ENCODE data around the gene C10orf71. TPM values are rescaled to one million over a fixed set of nuclear protein-coding genes. Genes with fewer than 3 reads are reported as not detected.

C10orf71 gene
- total and polyA plus RNA-seq, 11 donors, result 6.6 to 228 (median 112) TPM

- H3K9me3 ChIP-seq, result peaks cover 0 to 4% (median 0%) of the 10 kb centered on the region in 12 donors
Measured at GRCh38 chr10:49362596-49363260, 63.8 kb downstream of the C10orf71 start.

GRCh38 chr10:49363309-49364031 is 64.5 kb downstream of the C10orf71 start:
- Histone ChIP-seq H3K27ac (no peak overlapping the region), H3K36me3 (no peaks in the 10 kb centered on the region), H3K4me1 (peaks cover 0 to 29% (median 16%) of the 10 kb centered on the region in 12 donors), H3K9me3 (no peaks in the 10 kb centered on the region), H3K27me3 (no peaks in the 10 kb centered on the region), H3K4me3 (no peak overlapping the region)
- WGBS, 4 donors, result 86 to 93% (median 91%) methylated on average over 8 of the region's 8 CpGs
- DNase-seq, result no peak
- intact Hi-C loops (cut with DNase I), result loop anchor here in 3 of 10 donors (10.0 kb wide), 2 partner anchors 139 to 379 kb away; no protein-coding TSS in a partner anchor
- TF ChIP-seq CTCF (IDR thresholded peaks at IDR 0.05) (no peak), POLR2A (IDR thresholded peaks at IDR 0.05) (no peak)
- no peak for ATAC-seq

More at GRCh38 chr10:49362596-49363260, 63.8 kb downstream of the C10orf71 start:
- 90 to 98% (median 94%) methylated on average over 8 to 10 of the region's 10 CpGs for WGBS, 4 donors
- H3K27me3 ChIP-seq, result no peaks in the 10 kb centered on the region
- ATAC-seq (no peak), DNase-seq (no peak)
- TF ChIP-seq POLR2A (IDR thresholded peaks at IDR 0.05) (no peak), CTCF (IDR thresholded peaks at IDR 0.05) (no peak)
- no peaks in the 10 kb centered on the region for H3K36me3 ChIP-seq
- no peak overlapping the region for H3K4me3 ChIP-seq
- intact Hi-C loops (cut with DNase I), result loop anchor here in 3 of 10 donors (10.0 kb wide), 2 partner anchors 138 to 378 kb away; no protein-coding TSS in a partner anchor
- H3K4me1 ChIP-seq, result peaks cover 0 to 29% (median 16%) of the 10 kb centered on the region in 12 donors
- no peak overlapping the region for H3K27ac ChIP-seq

GRCh38 chr10:49364051-49364450 is 65.1 kb downstream of the C10orf71 start:
- no peak overlapping the region for H3K4me3 ChIP-seq
- WGBS, 4 donors, result 86 to 93% (median 89%) methylated on average over 5 of the region's 5 CpGs
- H3K27ac ChIP-seq, result no peak overlapping the region
- H3K9me3 ChIP-seq, result no peaks in the 10 kb centered on the region
- no peaks in the 10 kb centered on the region for H3K27me3 ChIP-seq
- no peak for TF ChIP-seq POLR2A (IDR thresholded peaks at IDR 0.05)
- no peak for TF ChIP-seq CTCF (IDR thresholded peaks at IDR 0.05)
- peaks cover 0 to 29% (median 16%) of the 10 kb centered on the region in 12 donors for H3K4me1 ChIP-seq
- DNase-seq, result no peak
- no peaks in the 10 kb centered on the region for H3K36me3 ChIP-seq
- intact Hi-C loops (cut with DNase I), result loop anchor here in 3 of 10 donors (10.0 kb wide), 2 partner anchors 139 to 379 kb away; no protein-coding TSS in a partner anchor
- ATAC-seq, result no peak

- ATAC-seq (no peak), DNase-seq (no peak)
- Histone ChIP-seq H3K27me3 (no peaks in the 10 kb centered on the region), H3K4me3 (no peak overlapping the region), H3K9me3 (no peaks in the 10 kb centered on the region), H3K4me1 (peaks cover 0 to 26% (median 16%) of the 10 kb centered on the region in 12 donors), H3K27ac (no peak overlapping the region), H3K36me3 (no peaks in the 10 kb centered on the region)
- WGBS, 4 donors, result 92 to 94% (median 94%) methylated on average over 8 of the region's 8 CpGs
- no peak for TF ChIP-seq CTCF (IDR thresholded peaks at IDR 0.05)
- TF ChIP-seq POLR2A (IDR thresholded peaks at IDR 0.05), result no peak
- intact Hi-C loops (cut with DNase I), result loop anchor here in 4 of 10 donors (5.0 to 10.0 kb wide), 3 partner anchors 140 to 382 kb away; no protein-coding TSS in a partner anchor
Measured at GRCh38 chr10:49364747-49365146, 65.8 kb downstream of the C10orf71 start.

Measured in heart left ventricle (tissue), 16 donors.